ENCODE results near the gene GPATCH11.

The GPATCH11 gene

DNA sequence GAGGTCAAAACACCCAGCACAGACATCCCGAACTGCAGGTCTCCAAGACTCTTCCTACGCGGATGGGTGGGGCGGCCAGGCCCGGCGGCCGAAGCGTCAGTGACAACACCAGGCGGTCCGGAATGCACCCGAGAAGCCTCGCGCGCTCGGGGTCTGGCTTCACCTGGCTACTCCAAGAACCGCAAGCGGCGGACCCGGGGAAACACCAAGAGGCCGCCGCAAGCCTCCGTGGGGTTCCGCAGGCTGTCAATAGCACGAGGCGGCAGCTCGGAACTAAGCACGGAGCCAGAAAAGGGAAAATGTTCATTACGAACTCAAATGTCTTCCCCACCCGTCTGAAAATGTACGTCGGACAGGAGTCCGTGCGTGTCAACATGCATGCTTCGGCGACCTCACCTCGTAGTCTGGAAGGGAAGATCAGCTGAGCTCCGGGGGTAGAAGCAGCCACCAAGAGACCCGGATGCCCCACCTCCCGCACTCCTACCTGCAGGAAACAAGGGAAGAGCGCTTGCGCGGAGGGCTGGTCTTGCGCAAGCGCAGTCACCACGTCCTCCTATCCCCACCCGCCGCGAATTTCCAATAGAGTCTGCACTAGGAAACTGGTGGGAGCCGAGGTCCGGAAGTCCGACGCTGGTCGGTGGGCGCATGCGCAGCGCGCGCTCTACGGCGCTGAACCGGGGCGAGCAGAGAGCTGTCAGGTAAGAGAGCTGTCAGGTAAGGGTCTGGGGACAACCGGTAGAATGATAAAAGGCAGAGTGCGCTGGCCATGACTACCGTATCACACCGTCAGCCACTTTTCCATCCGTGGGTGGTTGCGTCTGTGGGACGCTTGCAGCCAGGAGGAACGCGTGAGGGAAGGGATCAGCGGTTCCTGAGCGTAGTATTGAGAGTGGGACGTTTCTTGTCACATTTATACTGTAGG is at the start of gene GPATCH11, which contains the start of gene HEATR5B:
Gene GPATCH11 (plus strand): TSS at position 646 of the 922 bp plus-strand sequence. CDS start 3,864 bp downstream, outside the sequence.
Gene HEATR5B (minus strand): TSS at position 500 of the 922 bp plus-strand sequence. CDS start 958 bp downstream, outside the sequence.
- Histone ChIP-seq H3K9me3 (ENCODE audit: low read length) (no peaks in the 10 kb centered on the region), H3K4me1 (ENCODE audit: insufficient read depth, low read length) (peaks cover 35% of the 10 kb centered on the region), H3K27ac (ENCODE audit: low read depth, low read length) (peak within 1 kb of the TSS; percentile 64), H3K36me3 (ENCODE audit: insufficient read depth, low read length) (peaks cover 9% of the 10 kb centered on the region), H3K4me3 (ENCODE audit: low read depth in 1 of 2, low read length in 2 of 2) (peak within 1 kb of the TSS; percentile 39 to 84), H3K27me3 (ENCODE audit: control insufficient read depth in 1 of 2, insufficient read depth in 2 of 2, low read length in 2 of 2) (no peaks in the 10 kb centered on the region), H3K9ac (ENCODE audit: low read length) (peak within 1 kb of the TSS; percentile 68)

DNA sequence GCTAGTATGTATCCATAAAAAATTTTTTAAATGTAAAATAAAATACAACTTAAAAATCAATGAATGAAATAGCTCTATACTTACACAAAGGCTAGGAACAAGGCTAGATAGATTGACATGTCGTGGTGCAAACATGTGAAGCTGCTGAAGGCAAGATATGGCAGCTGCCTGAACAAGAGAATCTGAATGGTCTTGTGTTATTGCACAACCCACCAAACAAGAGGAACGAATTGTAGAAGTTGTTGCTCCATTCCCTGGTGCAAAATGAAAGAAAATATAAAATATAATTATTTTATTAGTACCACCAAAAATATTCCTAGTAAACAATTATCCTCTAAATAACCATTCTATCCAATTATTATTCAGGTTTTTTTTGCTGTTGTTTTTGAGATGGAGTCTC is 46.5 kb upstream of the GPATCH11 start:
- Histone ChIP-seq H3K27ac (ENCODE audit: low read depth, low read length) (no peak overlapping the region), H3K9me3 (ENCODE audit: low read length) (no peaks in the 10 kb centered on the region), H3K27me3 (ENCODE audit: control insufficient read depth in 1 of 2, insufficient read depth in 2 of 2, low read length in 2 of 2) (no peaks in the 10 kb centered on the region), H3K9ac (ENCODE audit: low read length) (no peak overlapping the region), H3K4me1 (ENCODE audit: insufficient read depth, low read length) (no peaks in the 10 kb centered on the region), H3K36me3 (ENCODE audit: insufficient read depth, low read length) (peaks cover 20% of the 10 kb centered on the region), H3K4me3 (ENCODE audit: low read depth in 1 of 2, low read length in 2 of 2) (no peak overlapping the region)

DNA sequence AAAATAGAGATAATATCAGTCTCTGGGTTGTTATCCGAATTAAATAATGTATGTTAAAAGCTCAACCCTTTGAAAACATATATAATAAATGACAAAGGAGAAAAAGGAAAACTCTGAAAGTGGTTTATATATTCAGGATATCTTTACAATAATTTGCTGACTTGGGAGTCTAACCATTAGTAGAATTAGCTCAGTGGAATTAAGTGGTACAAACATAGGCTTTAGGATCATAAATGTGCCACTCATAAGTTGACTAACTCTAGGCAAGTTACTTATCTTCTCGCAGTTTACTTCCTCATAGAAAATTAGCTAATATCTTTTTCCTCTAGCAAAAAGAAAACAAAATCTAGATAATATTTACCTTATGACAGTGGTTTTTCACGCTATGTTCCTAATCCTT is 44.7 kb upstream of the GPATCH11 start:
- H3K9ac ChIP-seq (ENCODE audit: low read length), result no peak overlapping the region
- H3K4me1 ChIP-seq (ENCODE audit: insufficient read depth, low read length), result no peaks in the 10 kb centered on the region
- peaks cover 20% of the 10 kb centered on the region for H3K36me3 ChIP-seq (ENCODE audit: insufficient read depth, low read length)
- H3K9me3 ChIP-seq (ENCODE audit: low read length), result no peaks in the 10 kb centered on the region
- no peak overlapping the region for H3K27ac ChIP-seq (ENCODE audit: low read depth, low read length)
- no peaks in the 10 kb centered on the region for H3K27me3 ChIP-seq (ENCODE audit: control insufficient read depth in 1 of 2, insufficient read depth in 2 of 2, low read length in 2 of 2)
- H3K4me3 ChIP-seq (ENCODE audit: low read depth in 1 of 2, low read length in 2 of 2), result no peak overlapping the region

DNA sequence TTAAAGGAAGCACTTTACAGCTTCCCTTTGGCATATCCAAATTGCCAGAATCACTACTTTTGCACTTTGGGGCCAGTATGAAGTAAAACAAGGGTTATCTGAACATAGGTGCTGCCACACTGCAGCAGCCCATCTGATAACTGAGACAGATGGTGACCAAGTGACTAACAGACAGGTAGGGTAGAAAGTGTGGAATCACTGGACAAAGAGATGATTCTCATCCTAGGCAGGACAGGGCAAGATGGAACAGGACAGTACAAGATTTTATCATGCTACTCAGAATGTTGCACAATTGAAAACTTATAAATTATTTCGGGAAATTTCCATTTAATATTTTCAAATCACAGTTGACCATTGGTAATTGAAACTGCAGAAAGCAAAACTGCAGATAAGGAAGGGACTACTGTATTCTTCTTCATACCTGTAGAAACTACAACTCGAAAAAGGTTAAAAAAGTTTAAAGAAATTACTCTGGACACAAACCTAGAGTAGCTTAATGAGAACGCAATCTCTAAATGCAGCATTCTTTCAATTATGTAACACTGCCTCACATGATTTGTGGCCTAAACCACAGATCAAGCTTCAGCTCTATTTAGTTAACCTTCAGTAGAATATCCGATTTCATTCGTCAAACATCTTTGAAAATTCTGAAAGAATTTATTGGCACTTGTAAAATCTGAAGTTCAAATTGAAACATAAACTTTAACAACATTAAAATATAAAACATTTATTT is 31.6 kb upstream of the GPATCH11 start:
- H3K4me3 ChIP-seq (ENCODE audit: low read depth in 1 of 2, low read length in 2 of 2), result no peak overlapping the region
- no peak overlapping the region for H3K27ac ChIP-seq (ENCODE audit: low read depth, low read length)
- no peaks in the 10 kb centered on the region for H3K4me1 ChIP-seq (ENCODE audit: insufficient read depth, low read length)
- no peaks in the 10 kb centered on the region for H3K27me3 ChIP-seq (ENCODE audit: control insufficient read depth in 1 of 2, insufficient read depth in 2 of 2, low read length in 2 of 2)
- H3K36me3 ChIP-seq (ENCODE audit: insufficient read depth, low read length), result peaks cover 35% of the 10 kb centered on the region
- H3K9me3 ChIP-seq (ENCODE audit: low read length), result no peaks in the 10 kb centered on the region
- no peak overlapping the region for H3K9ac ChIP-seq (ENCODE audit: low read length)

DNA sequence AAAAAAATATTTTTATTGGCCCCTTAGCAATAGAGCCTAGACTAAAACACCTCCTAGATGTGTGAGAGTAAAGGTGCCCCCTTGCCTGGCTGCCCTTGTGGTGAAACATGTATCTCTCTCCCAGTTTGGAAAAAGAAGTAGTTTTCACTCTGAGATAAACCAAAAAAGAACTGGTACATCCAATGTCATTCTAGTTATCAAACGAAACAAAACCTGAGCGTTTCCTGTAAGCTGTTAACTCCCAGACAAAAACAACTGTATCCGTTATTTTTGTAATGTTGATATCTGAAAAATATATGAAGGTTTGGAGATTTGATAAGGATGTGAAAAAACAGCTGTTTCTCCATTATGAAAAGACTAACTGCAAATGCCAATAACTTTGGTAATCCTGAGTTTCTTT is 24.5 kb upstream of the GPATCH11 start:
- no peak overlapping the region for H3K27ac ChIP-seq (ENCODE audit: low read depth, low read length)
- peaks cover 32% of the 10 kb centered on the region for H3K36me3 ChIP-seq (ENCODE audit: insufficient read depth, low read length)
- no peak overlapping the region for H3K9ac ChIP-seq (ENCODE audit: low read length)
- H3K9me3 ChIP-seq (ENCODE audit: low read length), result no peaks in the 10 kb centered on the region
- no peaks in the 10 kb centered on the region for H3K4me1 ChIP-seq (ENCODE audit: insufficient read depth, low read length)
- no peak overlapping the region for H3K4me3 ChIP-seq (ENCODE audit: low read depth in 1 of 2, low read length in 2 of 2)
- H3K27me3 ChIP-seq (ENCODE audit: control insufficient read depth in 1 of 2, insufficient read depth in 2 of 2, low read length in 2 of 2), result no peaks in the 10 kb centered on the region

DNA sequence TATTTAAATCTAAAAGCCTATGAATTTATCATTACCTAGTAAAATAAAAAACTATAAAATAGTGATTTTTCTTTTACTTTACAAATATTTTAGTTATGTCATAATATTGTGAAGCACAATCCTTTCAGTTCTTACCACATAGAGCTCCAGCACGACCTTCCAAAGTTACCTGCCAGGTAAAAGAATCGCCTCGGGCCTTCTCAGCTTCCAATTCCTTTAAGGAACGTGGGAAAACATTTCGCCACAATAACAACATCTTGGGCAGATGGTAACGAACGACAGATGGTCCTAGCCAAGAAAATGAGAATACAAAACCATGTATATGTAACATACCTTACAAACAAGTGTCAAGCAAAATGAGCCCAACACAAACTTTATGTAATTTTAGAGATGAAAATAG is 23.9 kb upstream of the GPATCH11 start:
- Histone ChIP-seq H3K9ac (ENCODE audit: low read length) (no peak overlapping the region), H3K36me3 (ENCODE audit: insufficient read depth, low read length) (peaks cover 37% of the 10 kb centered on the region), H3K27ac (ENCODE audit: low read depth, low read length) (no peak overlapping the region), H3K27me3 (ENCODE audit: control insufficient read depth in 1 of 2, insufficient read depth in 2 of 2, low read length in 2 of 2) (no peaks in the 10 kb centered on the region), H3K4me1 (ENCODE audit: insufficient read depth, low read length) (no peaks in the 10 kb centered on the region), H3K9me3 (ENCODE audit: low read length) (no peaks in the 10 kb centered on the region), H3K4me3 (ENCODE audit: low read depth in 1 of 2, low read length in 2 of 2) (no peak overlapping the region)

DNA sequence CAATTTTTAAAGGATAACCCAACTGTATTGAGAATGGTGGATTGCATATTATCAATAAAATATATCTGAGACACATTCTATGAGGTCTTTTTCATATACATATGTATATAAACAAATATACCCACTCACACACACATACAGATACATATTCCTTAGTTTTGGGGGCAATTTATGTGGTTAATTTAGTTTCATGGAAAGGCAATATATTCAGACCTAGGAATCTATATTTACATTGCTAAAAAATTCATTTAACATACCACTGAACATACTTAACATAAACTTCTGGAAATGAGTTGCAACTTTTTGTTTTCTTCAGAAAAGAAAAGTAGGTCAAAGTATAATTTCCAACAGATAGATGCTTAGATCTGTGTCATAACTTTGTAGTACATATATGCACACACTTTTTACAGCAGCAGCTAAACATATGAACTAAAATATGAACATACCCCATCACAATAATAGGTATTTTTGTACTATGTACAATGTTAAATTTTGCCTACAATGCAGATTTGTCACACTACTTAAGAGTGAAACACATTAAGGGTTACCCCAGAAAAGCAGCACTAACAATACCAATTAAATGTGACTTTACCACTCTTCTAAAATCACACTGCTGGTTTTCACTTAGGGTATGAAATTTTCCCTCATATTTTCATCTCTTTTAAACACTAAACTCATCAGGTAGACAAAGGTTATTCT is 23.2 kb upstream of the GPATCH11 start:
- no peak overlapping the region for H3K9ac ChIP-seq (ENCODE audit: low read length)

DNA sequence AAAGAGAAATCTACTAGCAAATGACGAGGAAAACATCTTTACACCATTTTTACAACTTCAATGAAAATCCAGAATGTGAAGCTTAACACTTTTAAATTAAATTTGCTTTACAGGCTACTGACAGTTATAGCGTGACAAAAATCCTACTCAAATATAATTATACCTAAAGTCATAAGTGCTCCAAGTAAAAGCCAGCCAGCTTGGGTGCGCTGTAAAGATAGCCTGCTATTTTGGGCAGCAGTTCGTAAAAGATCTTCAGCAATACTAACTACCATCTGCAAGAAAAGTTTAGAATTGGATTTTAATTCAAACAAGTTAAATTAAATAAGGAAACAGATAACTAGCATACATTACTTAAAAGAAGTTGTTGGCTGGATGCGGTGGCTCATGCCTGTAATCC is 22.5 kb upstream of the GPATCH11 start:
- Histone ChIP-seq H3K9ac (ENCODE audit: low read length) (no peak overlapping the region), H3K4me1 (ENCODE audit: insufficient read depth, low read length) (no peaks in the 10 kb centered on the region), H3K27me3 (ENCODE audit: control insufficient read depth in 1 of 2, insufficient read depth in 2 of 2, low read length in 2 of 2) (no peaks in the 10 kb centered on the region), H3K27ac (ENCODE audit: low read depth, low read length) (no peak overlapping the region), H3K9me3 (ENCODE audit: low read length) (no peaks in the 10 kb centered on the region), H3K4me3 (ENCODE audit: low read depth in 1 of 2, low read length in 2 of 2) (no peak overlapping the region), H3K36me3 (ENCODE audit: insufficient read depth, low read length) (peaks cover 39% of the 10 kb centered on the region)

More for the DNA sequence above, 23.2 kb upstream of the GPATCH11 start:
- no peaks in the 10 kb centered on the region for H3K9me3 ChIP-seq (ENCODE audit: low read length)
- peaks cover 44% of the 10 kb centered on the region for H3K36me3 ChIP-seq (ENCODE audit: insufficient read depth, low read length)
- no peak overlapping the region for H3K27ac ChIP-seq (ENCODE audit: low read depth, low read length)
- no peak overlapping the region for H3K4me3 ChIP-seq (ENCODE audit: low read depth in 1 of 2, low read length in 2 of 2)
- no peaks in the 10 kb centered on the region for H3K27me3 ChIP-seq (ENCODE audit: control insufficient read depth in 1 of 2, insufficient read depth in 2 of 2, low read length in 2 of 2)
- H3K4me1 ChIP-seq (ENCODE audit: insufficient read depth, low read length), result no peaks in the 10 kb centered on the region

DNA sequence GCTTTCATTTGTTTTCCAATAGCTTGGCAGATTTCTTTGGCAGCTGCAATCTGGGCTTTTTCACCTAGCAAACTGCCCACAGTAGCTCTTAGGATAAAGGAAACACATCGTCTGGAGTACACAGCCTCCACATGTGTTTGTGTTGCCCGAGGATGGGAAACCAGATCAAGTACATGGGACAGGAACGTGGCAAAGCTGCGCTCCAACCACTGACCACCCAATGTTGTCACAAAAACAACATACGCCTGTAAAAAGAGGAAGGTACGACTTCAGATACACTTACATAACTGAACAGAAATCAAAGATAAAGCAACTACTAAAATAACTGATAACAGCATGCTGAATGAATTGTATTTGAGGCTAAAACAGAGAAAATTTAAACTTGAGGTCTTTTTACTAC is 15.6 kb upstream of the GPATCH11 start:
- no peak overlapping the region for H3K27ac ChIP-seq (ENCODE audit: low read depth, low read length)
- no peak overlapping the region for H3K4me3 ChIP-seq (ENCODE audit: low read depth in 1 of 2, low read length in 2 of 2)
- no peaks in the 10 kb centered on the region for H3K27me3 ChIP-seq (ENCODE audit: control insufficient read depth in 1 of 2, insufficient read depth in 2 of 2, low read length in 2 of 2)
- H3K9me3 ChIP-seq (ENCODE audit: low read length), result no peaks in the 10 kb centered on the region
- peaks cover 35% of the 10 kb centered on the region for H3K36me3 ChIP-seq (ENCODE audit: insufficient read depth, low read length)
- H3K4me1 ChIP-seq (ENCODE audit: insufficient read depth, low read length), result no peaks in the 10 kb centered on the region
- H3K9ac ChIP-seq (ENCODE audit: low read length), result no peak overlapping the region

DNA sequence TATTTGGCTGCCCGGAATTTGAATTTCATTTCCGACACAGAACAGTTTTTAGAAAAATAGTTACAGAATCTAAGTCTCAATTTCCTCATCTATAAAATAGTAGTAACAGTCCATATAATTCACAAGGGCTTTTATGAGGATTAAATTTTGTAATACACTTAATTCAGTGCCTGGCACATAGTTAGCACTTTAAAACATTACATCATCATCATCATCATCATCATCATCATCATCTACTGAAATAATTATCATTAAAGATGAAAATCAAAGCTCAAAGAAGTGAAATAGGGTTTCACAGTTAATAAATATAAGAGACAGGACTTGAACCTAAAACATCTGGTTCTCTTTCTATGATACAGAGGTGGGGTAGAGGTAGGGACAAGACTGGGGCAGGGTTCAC is 13.4 kb upstream of the GPATCH11 start:
- Histone ChIP-seq H3K4me3 (ENCODE audit: low read depth in 1 of 2, low read length in 2 of 2) (no peak overlapping the region), H3K36me3 (ENCODE audit: insufficient read depth, low read length) (peaks cover 24% of the 10 kb centered on the region), H3K27ac (ENCODE audit: low read depth, low read length) (no peak overlapping the region), H3K9me3 (ENCODE audit: low read length) (no peaks in the 10 kb centered on the region), H3K9ac (ENCODE audit: low read length) (no peak overlapping the region), H3K27me3 (ENCODE audit: control insufficient read depth in 1 of 2, insufficient read depth in 2 of 2, low read length in 2 of 2) (no peaks in the 10 kb centered on the region), H3K4me1 (ENCODE audit: insufficient read depth, low read length) (no peaks in the 10 kb centered on the region)

DNA sequence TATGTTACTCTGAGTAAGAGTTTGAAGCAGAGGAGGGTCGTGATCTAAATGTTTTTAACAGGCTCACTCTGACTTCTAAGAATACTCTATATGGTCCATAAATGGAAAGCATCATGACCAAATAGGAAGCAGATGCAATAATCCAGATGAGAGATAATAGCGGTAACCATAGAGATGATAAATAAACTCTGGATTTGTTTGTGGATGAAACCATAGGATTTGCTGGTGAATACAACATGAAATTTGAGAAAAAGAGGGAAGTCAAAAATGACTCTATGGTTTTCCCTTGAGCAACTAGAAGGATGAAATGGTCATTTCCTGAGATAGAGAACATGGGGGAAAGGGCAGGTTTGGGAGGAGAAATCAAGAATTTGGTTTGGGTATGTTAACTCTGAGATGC is 4.1 kb upstream of the GPATCH11 start:
- no peak overlapping the region for H3K4me3 ChIP-seq (ENCODE audit: low read depth in 1 of 2, low read length in 2 of 2)
- H3K9me3 ChIP-seq (ENCODE audit: low read length), result no peaks in the 10 kb centered on the region
- no peaks in the 10 kb centered on the region for H3K27me3 ChIP-seq (ENCODE audit: control insufficient read depth in 1 of 2, insufficient read depth in 2 of 2, low read length in 2 of 2)
- H3K4me1 ChIP-seq (ENCODE audit: insufficient read depth, low read length), result peaks cover 27% of the 10 kb centered on the region
- peaks cover 9% of the 10 kb centered on the region for H3K36me3 ChIP-seq (ENCODE audit: insufficient read depth, low read length)
- no peak overlapping the region for H3K27ac ChIP-seq (ENCODE audit: low read depth, low read length)
- no peak overlapping the region for H3K9ac ChIP-seq (ENCODE audit: low read length)

All from muscle layer of colon (tissue), 2 donors.